T47D (cell line): ENCODE measurements around the gene GSE1.

Experiments
- DNase-seq, 2 experiments: peaks; one replicate each; pipeline versions ENCODE4 v3.0.0 to v3.0.0-alpha.2; 2011 to 2012; ENCODE audit warnings: low read depth in 1 of 2, low spot score in 1 of 2
- JUND ChIP-seq: IDR thresholded peaks from 2 replicates; pipeline ENCODE4 v1.6.1; 2012; ENCODE audit warnings: low read depth
- in situ Hi-C: cut with HindIII; loops from 2 replicates; pipeline ENCODE4 v1.10.0; 2016; ENCODE audit warnings: low sequenced_read_pairs, low pct_unique_long_range_greater_than_20kb

The GSE1 gene

GRCh38 chr16:85631230-85631629 is 18.1 kb downstream of the GSE1 start:
- no peak for TF ChIP-seq JUND
- DNase-seq = no peak
- in situ Hi-C loops = no loop called here

- no peak for DNase-seq
- no peak for TF ChIP-seq JUND
- in situ Hi-C loops = no loop called here
These were observed 18.8 kb downstream of the GSE1 start for GRCh38 chr16:85631802-85632393.

GRCh38 chr16:85632709-85633437 is 19.8 kb downstream of the GSE1 start:
- in situ Hi-C loops = no loop called here
- no peak for DNase-seq
- TF ChIP-seq JUND = no peak

DNA sequence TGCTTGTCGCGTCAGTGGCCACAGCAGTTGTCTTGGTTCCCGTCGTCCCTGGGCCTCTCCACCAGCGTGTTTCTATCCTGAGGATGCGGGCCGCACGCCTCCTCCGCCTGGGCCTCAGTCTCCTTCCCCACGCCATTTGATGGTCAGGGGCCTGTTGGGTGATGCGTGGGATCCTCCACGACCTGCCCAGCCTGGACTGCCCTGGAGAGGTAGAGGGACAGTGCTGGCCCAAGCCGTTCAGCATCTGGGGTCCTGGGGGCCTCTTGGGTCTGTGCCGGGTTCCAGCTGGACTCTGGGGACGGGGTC is 20.3 kb downstream of the GSE1 start:
- in situ Hi-C loops = no loop called here
- TF ChIP-seq JUND = no peak
- DNase-seq = no peak

- TF ChIP-seq JUND = no peak
- no peak for DNase-seq
- in situ Hi-C loops = no loop called here
These were observed 20.8 kb downstream of the GSE1 start for GRCh38 chr16:85633888-85634287.

- in situ Hi-C loops = no loop called here
- no peak for DNase-seq
- no peak for TF ChIP-seq JUND
These were observed 21.8 kb downstream of the GSE1 start for GRCh38 chr16:85634747-85635544.

DNA sequence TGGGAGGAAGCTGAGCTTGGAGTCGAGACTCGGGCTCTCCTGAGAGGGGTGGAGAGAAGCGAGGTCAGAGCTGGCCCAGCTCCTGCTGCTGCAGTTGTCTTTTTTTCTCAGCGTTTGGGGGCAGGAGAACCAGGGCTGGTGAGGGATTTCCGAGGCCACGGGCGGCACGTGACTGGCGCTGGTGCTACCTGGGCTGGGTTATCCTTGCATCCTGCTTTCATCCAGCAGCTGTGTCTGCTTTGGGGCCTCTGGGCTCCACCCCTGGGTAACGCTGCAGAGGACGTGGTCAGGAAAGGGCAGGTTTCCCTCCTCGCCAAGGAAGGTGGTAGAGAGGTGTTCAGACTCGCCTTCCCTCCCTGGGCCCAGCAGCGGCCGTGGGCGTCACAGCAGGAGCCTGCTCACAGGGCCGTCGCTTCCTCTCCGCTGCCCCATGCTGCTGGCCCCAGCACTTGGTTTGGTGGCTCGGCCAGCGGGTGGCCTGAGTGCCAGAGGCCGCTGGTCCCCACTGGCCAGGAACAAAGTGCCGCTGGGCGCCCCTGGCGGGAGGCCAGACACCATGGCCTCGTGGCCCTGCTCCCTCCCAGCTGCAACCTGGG is 22.5 kb downstream of the GSE1 start:
- DNase-seq = no peak
- no peak for TF ChIP-seq JUND
- in situ Hi-C loops = no loop called here

DNA sequence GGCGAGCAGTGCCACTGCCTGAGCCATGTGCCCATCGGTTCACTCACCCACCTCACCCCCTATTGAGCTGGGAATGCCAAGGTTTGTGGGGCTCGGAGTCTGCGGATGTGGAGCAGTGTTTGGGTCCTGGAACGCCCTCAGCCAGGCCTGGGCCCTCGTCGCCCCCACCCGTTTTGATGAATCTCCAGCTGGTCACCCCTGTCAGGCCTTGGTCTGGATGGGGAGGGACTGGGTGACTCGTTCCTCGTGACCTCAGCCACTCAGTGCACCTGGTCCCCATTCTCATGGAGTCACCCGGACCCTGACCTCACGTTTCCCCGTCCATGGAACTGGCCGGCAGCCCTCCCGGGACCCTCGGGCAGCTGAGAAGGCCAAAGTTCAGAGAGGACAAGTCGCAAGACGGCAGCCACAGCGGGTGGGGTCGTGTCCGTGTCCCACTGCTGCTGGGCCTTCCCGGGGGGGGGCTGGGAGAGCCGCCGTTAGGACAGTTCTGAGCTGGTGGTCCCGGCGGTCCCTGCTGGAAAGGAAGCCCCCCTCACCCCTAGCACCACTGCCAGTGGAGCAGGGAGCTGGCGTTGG is 23.2 kb downstream of the GSE1 start:
- in situ Hi-C loops = no loop called here
- no peak for TF ChIP-seq JUND
- DNase-seq = no peak

DNA sequence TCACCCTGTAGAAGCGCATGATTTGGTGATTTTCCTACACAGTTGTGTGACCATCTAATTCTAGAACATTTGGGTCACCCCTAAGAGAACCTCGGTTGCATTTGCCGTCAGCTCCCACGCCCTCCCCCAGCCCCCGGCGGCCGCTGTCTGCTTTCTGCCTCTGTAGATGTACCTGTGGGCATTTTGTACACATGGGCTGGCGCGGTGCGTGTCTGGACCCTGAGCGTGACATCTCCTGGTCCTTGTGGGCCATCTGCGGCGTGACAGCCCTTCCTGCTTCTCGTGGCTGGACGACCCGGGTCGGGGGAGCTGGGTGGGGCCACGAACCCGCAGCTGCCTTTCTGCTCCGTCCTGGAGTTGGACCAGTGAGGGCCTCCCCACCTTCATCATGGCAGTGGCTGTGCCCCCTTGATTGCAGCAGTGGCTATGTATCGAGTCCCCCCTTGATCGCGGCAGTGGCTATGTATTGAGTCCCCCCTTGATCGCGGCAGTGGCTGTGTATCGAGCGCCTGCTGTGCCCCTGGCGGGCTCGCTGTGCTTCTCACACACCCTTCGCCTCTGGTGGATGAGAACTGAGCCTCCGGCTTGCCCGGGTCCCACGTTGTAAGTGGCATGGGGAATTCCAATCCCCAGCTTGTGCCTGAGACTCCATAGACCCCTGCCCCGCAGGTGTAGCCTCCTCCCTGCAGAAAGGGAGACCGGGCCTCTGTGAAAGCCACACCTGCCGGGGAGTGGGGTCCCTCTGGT is 24.1 kb downstream of the GSE1 start:
- DNase-seq = no peak
- in situ Hi-C loops = no loop called here
- no peak for TF ChIP-seq JUND

DNA sequence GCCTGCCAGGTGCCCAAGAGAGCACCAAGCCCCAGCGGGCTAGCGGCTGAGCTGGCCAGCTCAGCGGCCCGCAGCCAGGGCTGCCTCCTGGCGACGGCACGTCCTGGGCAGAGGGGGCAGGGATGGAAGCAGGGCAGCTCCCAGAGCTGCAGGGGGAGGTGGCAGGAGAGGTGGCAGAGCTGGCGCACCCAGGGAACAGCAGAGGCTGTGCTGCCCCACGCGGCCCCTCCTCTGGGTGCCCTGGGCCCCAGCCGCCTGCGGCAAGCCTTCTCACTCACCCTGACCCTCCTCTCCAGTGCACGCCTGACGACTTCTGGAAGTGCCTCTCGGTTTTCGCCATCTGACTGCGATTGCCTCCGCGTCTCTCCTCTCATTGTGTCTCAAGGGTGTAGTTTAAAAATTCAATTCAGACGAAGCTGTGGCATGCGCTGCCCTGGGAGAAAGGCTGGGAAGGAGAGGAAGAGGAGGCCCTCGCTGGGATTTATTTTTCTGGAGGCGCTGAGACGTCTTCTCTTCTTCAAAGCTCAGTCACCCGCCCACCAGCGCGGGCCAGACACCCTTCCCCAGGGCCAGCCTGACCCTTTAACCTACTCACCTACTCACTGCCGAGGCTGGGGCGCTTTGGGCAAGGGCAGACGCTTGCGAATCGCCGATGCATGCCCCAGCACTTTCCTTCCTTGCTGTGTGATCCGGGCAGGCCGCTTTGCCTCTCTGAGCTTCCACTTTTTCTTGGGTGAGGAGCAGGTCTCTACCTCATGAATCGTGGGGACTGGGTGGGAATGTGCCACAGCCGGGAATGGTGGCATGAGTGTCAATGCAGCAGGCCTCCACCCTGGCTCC is 24.9 kb downstream of the GSE1 start:
- in situ Hi-C loops = no loop called here
- TF ChIP-seq JUND = no peak
- no peak for DNase-seq

- in situ Hi-C loops = no loop called here
- DNase-seq = no peak
- TF ChIP-seq JUND = no peak
These were observed 25.7 kb downstream of the GSE1 start for GRCh38 chr16:85638695-85639409.
